ENCODE results near the gene IL1RAPL1.

DNA sequence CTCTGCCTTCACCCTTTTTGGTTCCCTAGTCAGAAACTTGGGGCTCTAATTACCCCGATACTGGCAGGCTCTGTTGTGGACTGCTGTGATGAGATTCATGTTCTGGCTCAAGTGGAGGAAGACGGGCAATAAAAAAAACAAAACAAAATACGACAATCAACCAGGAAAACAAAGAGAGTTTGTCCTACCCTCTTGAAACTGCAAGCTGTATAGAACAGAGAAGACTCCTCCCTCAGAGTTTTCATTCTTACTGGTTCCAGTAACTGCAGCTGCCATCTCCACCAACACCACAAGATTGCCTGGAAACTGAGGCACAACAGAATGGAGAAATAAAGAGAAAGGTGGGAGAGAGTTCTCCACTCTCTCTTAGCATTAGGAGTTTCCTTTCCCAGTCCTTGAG is 11.1 kb upstream of the IL1RAPL1 start:
- TF ChIP-seq, protein P1, sequence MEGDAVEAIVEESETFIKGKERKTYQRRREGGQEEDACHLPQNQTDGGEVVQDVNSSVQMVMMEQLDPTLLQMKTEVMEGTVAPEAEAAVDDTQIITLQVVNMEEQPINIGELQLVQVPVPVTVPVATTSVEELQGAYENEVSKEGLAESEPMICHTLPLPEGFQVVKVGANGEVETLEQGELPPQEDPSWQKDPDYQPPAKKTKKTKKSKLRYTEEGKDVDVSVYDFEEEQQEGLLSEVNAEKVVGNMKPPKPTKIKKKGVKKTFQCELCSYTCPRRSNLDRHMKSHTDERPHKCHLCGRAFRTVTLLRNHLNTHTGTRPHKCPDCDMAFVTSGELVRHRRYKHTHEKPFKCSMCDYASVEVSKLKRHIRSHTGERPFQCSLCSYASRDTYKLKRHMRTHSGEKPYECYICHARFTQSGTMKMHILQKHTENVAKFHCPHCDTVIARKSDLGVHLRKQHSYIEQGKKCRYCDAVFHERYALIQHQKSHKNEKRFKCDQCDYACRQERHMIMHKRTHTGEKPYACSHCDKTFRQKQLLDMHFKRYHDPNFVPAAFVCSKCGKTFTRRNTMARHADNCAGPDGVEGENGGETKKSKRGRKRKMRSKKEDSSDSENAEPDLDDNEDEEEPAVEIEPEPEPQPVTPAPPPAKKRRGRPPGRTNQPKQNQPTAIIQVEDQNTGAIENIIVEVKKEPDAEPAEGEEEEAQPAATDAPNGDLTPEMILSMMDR (conservative IDR thresholded peaks at IDR 0.05 in 1 of 2, IDR thresholded peaks at IDR 0.05 in 1 of 2; ENCODE audit: low read depth in 1 of 2, low read length in 2 of 2) = no peak
- TF ChIP-seq EZH2 (IDR thresholded peaks at IDR 0.05; ENCODE audit: low read length, missing control alignments) = no peak

Data from fibroblast of lung (primary cell).